HG02759 (cell line): ENCODE measurements around the gene PRKG1.

Experiments used
- ATAC-seq: cut with Tn5 transposase; IDR thresholded peaks from one replicate; pipeline ENCODE4 v1.9.1; 2021; ENCODE audit warnings: mild to moderate bottlenecking, moderate library complexity; ENCODE audit not compliant: unreplicated experiment

PRKG1 gene

GRCh38 chr10:51215951-51216834 is 141.9 kb downstream of the PRKG1 start:
- no peak for ATAC-seq

- no peak for ATAC-seq
Measured at GRCh38 chr10:51217505-51217904, 143.2 kb downstream of the PRKG1 start.

GRCh38 chr10:51224671-51225161 is 150.4 kb downstream of the PRKG1 start:
- ATAC-seq, result no peak

- no peak for ATAC-seq
Measured at GRCh38 chr10:51227897-51228713, 153.8 kb downstream of the PRKG1 start.

GRCh38 chr10:51228714-51229100 is 154.4 kb downstream of the PRKG1 start:
- no peak for ATAC-seq

- no peak for ATAC-seq
Measured at GRCh38 chr10:51230887-51231585, 156.7 kb downstream of the PRKG1 start.

- ATAC-seq, result no peak
Measured at GRCh38 chr10:51231754-51232153, 157.5 kb downstream of the PRKG1 start.

- ATAC-seq, result no peak
Measured at GRCh38 chr10:51233337-51234100, 159.2 kb downstream of the PRKG1 start.

GRCh38 chr10:51235865-51236264 is 161.6 kb downstream of the PRKG1 start:
- peak; percentile 74 for ATAC-seq

- ATAC-seq, result no peak
Measured at GRCh38 chr10:51239006-51239405, 164.7 kb downstream of the PRKG1 start.

- no peak for ATAC-seq
Measured at GRCh38 chr10:51241461-51241860, 167.2 kb downstream of the PRKG1 start.

GRCh38 chr10:51242393-51242792 is 168.1 kb downstream of the PRKG1 start:
- no peak for ATAC-seq

GRCh38 chr10:51244309-51244708 is 170.0 kb downstream of the PRKG1 start:
- ATAC-seq, result no peak

GRCh38 chr10:51244748-51245490 is 170.6 kb downstream of the PRKG1 start:
- no peak for ATAC-seq

GRCh38 chr10:51246156-51246555 is 171.9 kb downstream of the PRKG1 start:
- ATAC-seq, result no peak

- no peak for ATAC-seq
Measured at GRCh38 chr10:51250278-51250920, 176.1 kb downstream of the PRKG1 start.

- no peak for ATAC-seq
Measured at GRCh38 chr10:51251110-51251509, 176.8 kb downstream of the PRKG1 start.

GRCh38 chr10:51255381-51255780 is 181.1 kb downstream of the PRKG1 start:
- no peak for ATAC-seq
